ENCODE results near the gene TNS1. TPM values are rescaled to one million over a fixed set of nuclear protein-coding genes. Genes with fewer than 3 reads are reported as not detected.

TNS1 gene
- total and polyA plus RNA-seq, 7 donors, result 73.4 to 742 (median 276) TPM

GRCh38 chr2:218022131-218022850 is 19.5 kb upstream of the TNS1 start:
- H3K27me3 ChIP-seq (ENCODE audit: insufficient read depth in 3 of 3, low read length in 2 of 3), result no peaks in the 10 kb centered on the region
- H3K4me3 ChIP-seq, result no peak overlapping the region
- H3K9me3 ChIP-seq, result no peaks in the 10 kb centered on the region
- TF ChIP-seq, protein P1, sequence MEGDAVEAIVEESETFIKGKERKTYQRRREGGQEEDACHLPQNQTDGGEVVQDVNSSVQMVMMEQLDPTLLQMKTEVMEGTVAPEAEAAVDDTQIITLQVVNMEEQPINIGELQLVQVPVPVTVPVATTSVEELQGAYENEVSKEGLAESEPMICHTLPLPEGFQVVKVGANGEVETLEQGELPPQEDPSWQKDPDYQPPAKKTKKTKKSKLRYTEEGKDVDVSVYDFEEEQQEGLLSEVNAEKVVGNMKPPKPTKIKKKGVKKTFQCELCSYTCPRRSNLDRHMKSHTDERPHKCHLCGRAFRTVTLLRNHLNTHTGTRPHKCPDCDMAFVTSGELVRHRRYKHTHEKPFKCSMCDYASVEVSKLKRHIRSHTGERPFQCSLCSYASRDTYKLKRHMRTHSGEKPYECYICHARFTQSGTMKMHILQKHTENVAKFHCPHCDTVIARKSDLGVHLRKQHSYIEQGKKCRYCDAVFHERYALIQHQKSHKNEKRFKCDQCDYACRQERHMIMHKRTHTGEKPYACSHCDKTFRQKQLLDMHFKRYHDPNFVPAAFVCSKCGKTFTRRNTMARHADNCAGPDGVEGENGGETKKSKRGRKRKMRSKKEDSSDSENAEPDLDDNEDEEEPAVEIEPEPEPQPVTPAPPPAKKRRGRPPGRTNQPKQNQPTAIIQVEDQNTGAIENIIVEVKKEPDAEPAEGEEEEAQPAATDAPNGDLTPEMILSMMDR (IDR thresholded peaks at IDR 0.05), result no peak
- H3K27ac ChIP-seq, result peak overlapping the region; percentile 82
- no peaks in the 10 kb centered on the region for H3K36me3 ChIP-seq (ENCODE audit: insufficient read depth in 1 of 2, low read depth in 1 of 2)
- ATAC-seq, result peak in 3 of 4 donors; percentile 4 to 6 (median 4)
- intact Hi-C loops (cut with DNase I), result no loop called here
- 83 to 92% (median 85%) methylated on average over 10 of the region's 10 CpGs for WGBS, 3 donors
- peaks cover 67% of the 10 kb centered on the region for H3K4me1 ChIP-seq
- no peak for DNase-seq

DNA sequence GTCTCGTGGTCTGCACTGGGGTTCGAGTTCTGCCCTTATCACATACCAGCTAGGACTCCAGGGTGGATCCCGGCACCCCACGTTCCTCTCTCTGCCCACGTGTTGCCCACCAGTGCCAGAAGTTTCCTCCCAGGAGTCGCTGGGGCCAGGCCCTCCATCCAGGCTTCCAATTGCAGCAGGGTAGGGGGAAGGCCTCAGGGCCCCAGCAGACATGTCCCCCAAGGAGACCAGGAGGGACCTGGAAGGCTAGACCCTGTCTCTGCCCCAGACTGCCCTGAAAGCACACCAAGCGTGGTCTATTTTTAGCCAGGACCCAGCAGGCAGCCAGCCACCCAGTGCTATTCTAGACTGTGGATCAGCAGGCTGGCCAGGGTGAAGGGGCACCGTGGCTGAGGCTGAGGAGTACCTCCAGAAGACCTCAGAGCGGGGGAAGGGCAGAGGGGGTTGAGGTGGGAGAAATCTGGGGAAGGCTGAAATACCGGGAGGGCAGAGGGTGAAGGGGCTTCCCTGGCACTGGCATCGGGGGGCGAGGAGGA is 18.8 kb upstream of the TNS1 start:
- intact Hi-C loops (cut with DNase I), result no loop called here
- ATAC-seq (peak; percentile 84 to 91 (median 86)), DNase-seq (peak; percentile 58 to 88)
- Histone ChIP-seq H3K36me3 (ENCODE audit: insufficient read depth in 1 of 2, low read depth in 1 of 2) (no peaks in the 10 kb centered on the region), H3K27me3 (ENCODE audit: insufficient read depth in 3 of 3, low read length in 2 of 3) (no peaks in the 10 kb centered on the region), H3K9me3 (no peaks in the 10 kb centered on the region), H3K27ac (peak overlapping the region; percentile 82), H3K4me3 (peak overlapping the region; percentile 56), H3K4me1 (peaks cover 71% of the 10 kb centered on the region)
- TF ChIP-seq, protein P1 (IDR thresholded peaks at IDR 0.05), result no peak
- 23 to 47% (median 31%) methylated on average over 12 of the region's 12 CpGs for WGBS, 3 donors

DNA sequence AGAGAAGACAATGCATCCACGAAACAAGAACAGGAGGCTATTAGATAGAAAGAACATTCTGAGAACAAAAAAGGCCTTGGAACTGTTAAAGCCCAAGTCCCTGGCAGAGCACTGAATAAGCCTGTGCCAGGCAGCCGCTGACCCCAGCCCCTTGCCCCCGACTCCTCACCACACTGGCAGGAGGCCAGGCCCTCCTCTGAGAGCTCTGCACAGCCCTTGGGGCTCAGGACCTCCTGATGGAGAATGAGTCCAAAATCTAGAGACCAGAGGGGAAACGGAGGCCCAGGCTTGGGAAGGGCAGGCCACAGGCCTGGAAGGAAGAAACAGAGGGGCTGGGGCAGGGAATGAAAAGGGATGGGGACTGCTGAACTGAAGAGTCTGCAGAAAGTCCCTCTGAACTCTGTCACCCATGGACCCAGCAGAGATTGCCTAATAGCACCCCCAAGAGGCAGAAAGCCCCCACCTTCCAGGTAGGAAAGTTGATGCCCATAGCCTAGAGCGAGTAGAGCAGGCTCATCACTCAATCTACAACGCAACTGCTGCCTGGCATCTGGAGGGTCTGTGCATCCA is 18.3 kb upstream of the TNS1 start:
- 31 to 62% (median 41%) methylated on average over 6 of the region's 6 CpGs for WGBS, 3 donors
- TF ChIP-seq, protein P1 (IDR thresholded peaks at IDR 0.05), result no peak
- no peaks in the 10 kb centered on the region for H3K36me3 ChIP-seq (ENCODE audit: insufficient read depth in 1 of 2, low read depth in 1 of 2)
- peaks cover 71% of the 10 kb centered on the region for H3K4me1 ChIP-seq
- ATAC-seq (peak; percentile 5 to 15 (median 10)), DNase-seq (no peak)
- intact Hi-C loops (cut with DNase I), result no loop called here
- peak overlapping the region; percentile 56 for H3K4me3 ChIP-seq
- H3K9me3 ChIP-seq, result no peaks in the 10 kb centered on the region
- no peaks in the 10 kb centered on the region for H3K27me3 ChIP-seq (ENCODE audit: insufficient read depth in 3 of 3, low read length in 2 of 3)
- H3K27ac ChIP-seq, result peak overlapping the region; percentile 82

- H3K4me3 ChIP-seq, result peak overlapping the region; percentile 56
- no peak for ATAC-seq
Observed at GRCh38 chr2:218020281-218020680, 17.5 kb upstream of the TNS1 start.

More at GRCh38 chr2:218020281-218020680, 17.5 kb upstream of the TNS1 start:
- H3K36me3 ChIP-seq (ENCODE audit: insufficient read depth in 1 of 2, low read depth in 1 of 2), result no peaks in the 10 kb centered on the region
- peak overlapping the region; percentile 82 for H3K27ac ChIP-seq
- intact Hi-C loops (cut with DNase I), result no loop called here
- 44 to 58% (median 53%) methylated on average over 5 of the region's 5 CpGs for WGBS, 3 donors
- DNase-seq, result no peak
- no peaks in the 10 kb centered on the region for H3K27me3 ChIP-seq (ENCODE audit: insufficient read depth in 3 of 3, low read length in 2 of 3)
- peaks cover 73% of the 10 kb centered on the region for H3K4me1 ChIP-seq
- TF ChIP-seq, protein P1 (IDR thresholded peaks at IDR 0.05), result no peak
- H3K9me3 ChIP-seq, result no peaks in the 10 kb centered on the region
